ENCODE results near the gene CDC73.

The CDC73 gene

GRCh38 chr1:193121616-193122593, at the start of gene CDC73:
Gene CDC73 (plus strand): TSS chr1:193122031. CDS start chr1:193122201, 170 bp downstream.
- DNase-seq: peak; percentile 99

GRCh38 chr1:193077991-193078390, 43.8 kb upstream of the CDC73 start:
- DNase-seq: no peak

- DNase-seq: no peak
Observed at GRCh38 chr1:193079187-193079586, 42.6 kb upstream of the CDC73 start.

GRCh38 chr1:193083365-193084088, 38.3 kb upstream of the CDC73 start:
- no peak for DNase-seq

GRCh38 chr1:193085263-193085662, 36.6 kb upstream of the CDC73 start:
- DNase-seq: no peak

- DNase-seq: no peak
Observed at GRCh38 chr1:193086342-193086741, 35.5 kb upstream of the CDC73 start.

GRCh38 chr1:193087893-193088292, 33.9 kb upstream of the CDC73 start:
- no peak for DNase-seq

GRCh38 chr1:193090865-193091264, 31.0 kb upstream of the CDC73 start:
- no peak for DNase-seq

- no peak for DNase-seq
Observed at GRCh38 chr1:193094112-193094511, 27.7 kb upstream of the CDC73 start.

GRCh38 chr1:193102662-193103061, 19.2 kb upstream of the CDC73 start:
- no peak for DNase-seq

GRCh38 chr1:193103759-193104501, 17.9 kb upstream of the CDC73 start:
- no peak for DNase-seq

- DNase-seq: peak; percentile 60
Observed at GRCh38 chr1:193104502-193104906, 17.3 kb upstream of the CDC73 start.

- DNase-seq: peak; percentile 92
Observed at GRCh38 chr1:193104907-193105820, 16.7 kb upstream of the CDC73 start, which contains the start of gene GLRX2. Gene GLRX2 (minus strand): TSS chr1:193105414. CDS start chr1:193105382, 32 bp downstream.

- no peak for DNase-seq
Observed at GRCh38 chr1:193105821-193106177, 16.0 kb upstream of the CDC73 start.

- no peak for DNase-seq
Observed at GRCh38 chr1:193108471-193108870, 13.4 kb upstream of the CDC73 start.

GRCh38 chr1:193109619-193110018, 12.2 kb upstream of the CDC73 start:
- no peak for DNase-seq

GRCh38 chr1:193110246-193110645, 11.6 kb upstream of the CDC73 start:
- no peak for DNase-seq

- DNase-seq: no peak
Observed at GRCh38 chr1:193110864-193111263, 11.0 kb upstream of the CDC73 start.

- DNase-seq: no peak
Observed at GRCh38 chr1:193111641-193112090, 10.2 kb upstream of the CDC73 start.

GRCh38 chr1:193113258-193113991, 8.4 kb upstream of the CDC73 start:
- no peak for DNase-seq

GRCh38 chr1:193113992-193114332, 7.9 kb upstream of the CDC73 start:
- DNase-seq: no peak

All from right forelimb (tissue), 1 donor.